GM13977 (cell line): ENCODE measurements around the gene DOCK8.

Experiments
- DNase-seq: peaks from one replicate; pipeline ENCODE4 v3.0.0; 2012; ENCODE audit warnings: low spot score
- in situ Hi-C: fragments of 300-500 bp; cut with MboI; formaldehyde crosslinking; loops from one replicate; pipeline ENCODE4 v1.12.0; 2022; ENCODE audit warnings: low sequenced_read_pairs, low pct_unique_long_range_greater_than_20kb, mixed read lengths, inconsistent platforms; ENCODE audit not compliant: unreplicated experiment
- TF ChIP-seq, protein P1 (sequence below): IDR thresholded peaks from 2 replicates; pipeline ENCODE4 v1.5.1; 2012; ENCODE audit warnings: mild to moderate bottlenecking, control low read depth; ENCODE audit not compliant: insufficient read depth; ENCODE audit errors: extremely low read depth, missing control alignments

The DOCK8 gene

DNA sequence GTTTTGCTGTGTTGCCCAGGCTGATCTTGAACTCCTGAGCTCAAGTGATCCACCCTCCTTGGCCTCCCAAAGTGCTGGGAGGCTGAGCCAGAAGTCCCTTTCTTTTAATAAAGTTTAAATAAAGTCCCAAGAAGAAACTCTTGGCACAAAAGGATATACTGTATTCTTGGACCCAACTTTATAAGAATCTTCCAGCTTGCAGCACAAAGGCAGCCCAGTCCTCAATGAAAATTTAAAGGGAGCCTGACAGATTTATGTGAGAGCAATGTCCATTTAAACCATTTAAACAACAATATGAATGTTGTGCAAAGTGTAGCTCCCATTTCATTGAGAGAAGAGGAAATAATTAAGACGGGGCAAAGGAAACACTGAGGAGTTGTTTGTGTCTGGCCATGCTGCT lies 217.0 kb downstream of the DOCK8 start:
- in situ Hi-C loops = no loop called here
- TF ChIP-seq, protein P1, sequence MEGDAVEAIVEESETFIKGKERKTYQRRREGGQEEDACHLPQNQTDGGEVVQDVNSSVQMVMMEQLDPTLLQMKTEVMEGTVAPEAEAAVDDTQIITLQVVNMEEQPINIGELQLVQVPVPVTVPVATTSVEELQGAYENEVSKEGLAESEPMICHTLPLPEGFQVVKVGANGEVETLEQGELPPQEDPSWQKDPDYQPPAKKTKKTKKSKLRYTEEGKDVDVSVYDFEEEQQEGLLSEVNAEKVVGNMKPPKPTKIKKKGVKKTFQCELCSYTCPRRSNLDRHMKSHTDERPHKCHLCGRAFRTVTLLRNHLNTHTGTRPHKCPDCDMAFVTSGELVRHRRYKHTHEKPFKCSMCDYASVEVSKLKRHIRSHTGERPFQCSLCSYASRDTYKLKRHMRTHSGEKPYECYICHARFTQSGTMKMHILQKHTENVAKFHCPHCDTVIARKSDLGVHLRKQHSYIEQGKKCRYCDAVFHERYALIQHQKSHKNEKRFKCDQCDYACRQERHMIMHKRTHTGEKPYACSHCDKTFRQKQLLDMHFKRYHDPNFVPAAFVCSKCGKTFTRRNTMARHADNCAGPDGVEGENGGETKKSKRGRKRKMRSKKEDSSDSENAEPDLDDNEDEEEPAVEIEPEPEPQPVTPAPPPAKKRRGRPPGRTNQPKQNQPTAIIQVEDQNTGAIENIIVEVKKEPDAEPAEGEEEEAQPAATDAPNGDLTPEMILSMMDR = no peak

DNA sequence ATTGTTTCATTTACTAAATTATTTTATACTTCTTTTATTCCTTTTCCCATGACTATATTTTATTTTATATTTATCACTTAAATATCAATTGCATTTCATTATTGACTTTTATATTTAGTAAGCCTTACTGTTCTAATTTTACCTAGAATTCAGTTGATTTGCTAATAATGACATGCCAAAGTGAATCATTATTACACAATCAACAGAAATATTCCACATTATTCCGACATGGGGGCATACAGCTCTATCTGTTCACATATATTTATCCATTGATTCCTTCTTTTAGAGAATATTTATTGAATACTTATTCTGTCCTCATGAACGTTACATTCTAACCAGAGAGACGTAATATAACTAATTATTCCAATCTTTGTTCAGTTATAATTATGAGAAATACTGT lies 221.8 kb downstream of the DOCK8 start:
- TF ChIP-seq, protein P1 = no peak
- in situ Hi-C loops = no loop called here
- no peak for DNase-seq

More for the DNA sequence above, 217.0 kb downstream of the DOCK8 start:
- DNase-seq = no peak

DNA sequence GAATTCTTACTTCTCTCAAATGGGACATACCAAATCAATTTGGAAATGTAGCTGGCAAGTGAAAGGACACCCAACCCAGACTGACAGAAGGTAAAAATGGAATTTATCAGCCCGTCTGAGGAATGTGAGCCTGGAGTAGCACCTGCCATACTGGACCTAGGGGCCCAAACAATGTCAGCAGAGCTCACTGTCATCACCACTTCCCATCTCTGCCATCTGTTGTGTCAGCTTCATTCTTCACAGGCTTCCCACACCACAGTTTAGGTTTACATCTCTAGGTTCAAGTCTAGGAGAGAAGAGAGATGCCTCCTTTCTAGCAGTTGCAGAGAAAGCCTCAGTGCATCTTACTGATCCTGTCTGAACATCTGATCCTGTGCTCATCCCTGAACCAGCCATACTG lies 222.4 kb downstream of the DOCK8 start:
- in situ Hi-C loops = no loop called here
- TF ChIP-seq, protein P1 = no peak
- no peak for DNase-seq

DNA sequence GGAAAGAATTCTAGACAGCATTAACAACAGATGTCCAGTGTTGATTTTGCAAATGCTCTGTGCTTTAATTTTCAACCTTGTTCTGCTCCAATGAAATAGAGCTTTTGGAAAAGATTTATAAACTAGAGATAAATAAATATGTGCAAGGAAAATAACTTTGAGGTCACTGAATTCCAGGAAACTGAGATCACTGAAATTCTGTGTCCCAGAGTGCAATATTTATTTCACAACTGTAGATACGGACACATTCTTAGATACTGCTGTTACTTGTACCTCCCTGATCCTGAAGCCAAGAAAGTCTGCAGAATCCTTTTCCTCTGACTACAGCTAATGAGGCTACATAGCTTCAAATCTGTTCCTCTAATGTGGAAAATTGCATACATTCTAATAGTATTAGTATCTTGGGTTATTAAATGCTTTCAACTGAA lies 222.9 kb downstream of the DOCK8 start:
- TF ChIP-seq, protein P1 = no peak
- in situ Hi-C loops = no loop called here
- DNase-seq = no peak

DNA sequence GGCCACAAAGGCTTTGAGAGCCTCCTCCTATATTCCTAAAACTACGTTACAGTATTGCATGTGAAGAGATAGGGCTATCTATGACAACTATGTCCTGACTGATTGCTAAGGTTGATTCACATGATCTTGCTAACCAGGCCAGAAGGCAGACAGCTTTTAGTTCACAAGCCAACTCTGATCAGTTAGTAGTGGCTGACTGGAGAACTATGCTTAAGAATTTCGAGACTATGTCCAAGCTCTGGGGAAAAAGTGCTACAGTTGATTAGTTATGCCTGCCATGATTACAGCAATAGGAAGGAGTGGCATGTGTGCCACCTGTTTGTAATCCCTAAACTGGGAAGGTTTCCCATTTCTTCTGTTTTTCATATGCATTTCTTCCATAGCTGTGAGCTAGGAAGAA lies 223.4 kb downstream of the DOCK8 start:
- no peak for DNase-seq
- TF ChIP-seq, protein P1 = no peak
- in situ Hi-C loops = no loop called here

DNA sequence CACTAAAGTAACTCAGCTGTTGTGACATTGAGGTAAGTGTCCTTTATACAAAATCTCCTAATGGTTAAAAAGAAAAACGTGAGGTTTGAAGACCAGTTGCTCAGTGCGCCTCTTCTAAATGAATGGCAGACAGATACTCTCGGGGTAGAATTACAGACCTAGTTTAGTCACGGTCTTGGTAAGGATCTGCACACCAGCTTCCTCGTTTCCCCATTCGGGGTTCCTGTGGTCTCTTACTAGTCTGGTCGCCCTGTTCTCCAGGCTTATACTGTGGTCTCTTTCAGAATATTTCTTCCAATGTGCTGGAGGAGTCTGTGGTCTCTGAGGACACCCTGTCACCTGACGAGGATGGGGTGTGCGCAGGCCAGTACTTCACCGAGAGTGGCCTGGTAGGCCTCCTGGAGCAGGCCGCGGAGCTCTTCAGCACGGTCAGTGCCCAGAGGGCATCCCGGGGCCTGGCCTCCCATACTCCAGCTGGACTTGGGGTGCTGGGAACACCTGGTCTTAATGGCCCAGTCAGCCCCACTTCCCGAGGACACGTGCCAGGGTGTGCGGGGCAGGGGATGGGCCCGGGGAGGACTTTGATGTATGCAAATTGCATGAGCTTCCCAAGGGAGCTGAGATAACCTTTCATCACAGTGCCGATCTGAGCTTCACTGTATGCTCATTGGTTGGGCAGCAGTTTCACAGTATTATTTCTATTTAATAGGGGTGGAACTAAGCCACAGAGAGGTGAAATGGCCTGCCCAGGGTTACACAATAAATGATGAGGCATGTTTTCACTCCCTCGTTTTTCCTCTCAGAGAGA lies 224.5 kb downstream of the DOCK8 start:
- TF ChIP-seq, protein P1 = no peak
- in situ Hi-C loops = no loop called here
- no peak for DNase-seq

DNA sequence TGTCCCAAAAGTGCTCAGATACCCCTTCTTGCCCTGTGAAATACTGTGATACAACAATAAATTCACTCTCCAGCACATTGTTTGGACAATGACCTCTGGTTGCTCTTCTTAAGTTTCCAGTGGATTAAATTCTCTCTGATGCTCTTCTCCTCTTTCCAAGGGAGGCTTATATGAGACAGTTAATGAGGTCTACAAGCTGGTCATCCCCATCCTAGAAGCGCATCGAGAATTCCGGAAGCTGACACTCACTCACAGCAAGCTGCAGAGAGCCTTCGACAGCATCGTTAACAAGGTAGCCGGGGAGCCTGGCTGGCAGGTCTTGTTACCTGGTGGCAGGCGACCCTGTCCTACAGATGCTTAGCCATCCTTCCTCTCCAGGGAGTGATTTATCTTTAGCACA lies 226.5 kb downstream of the DOCK8 start:
- no peak for DNase-seq
- TF ChIP-seq, protein P1 = no peak
- in situ Hi-C loops = no loop called here
